OCI-LY7 (cell line): ENCODE measurements around the gene SGIP1. TPM values are rescaled to one million over a fixed set of nuclear protein-coding genes. Genes with fewer than 3 reads are reported as not detected.

ENCODE experiments used
- BruUV-seq: library from RNA; stranded (reverse); fragments of 400-500 nt; replicated peaks from 2 replicates; lab custom pipeline; 2021; lab: Mats Ljungman, UMichigan
- CTCF ChIA-PET: fragments of 300-600 bp; sonication (Branson Sonifier 250); formaldehyde crosslinking; loops from one replicate; lab custom pipeline; 2022; ENCODE audit warnings: antibody characterized with exemption; ENCODE audit not compliant: unreplicated experiment; lab: Charles Lee
- POLR2A ChIA-PET: fragments of 300-600 bp; sonication (Branson Sonifier 250); formaldehyde crosslinking; loops from one replicate; lab custom pipeline; 2022; ENCODE audit warnings: antibody characterized with exemption; lab: Charles Lee
- DNase-seq: peaks from one replicate; pipeline ENCODE4 v3.0.0-alpha.2; 2015; ENCODE audit warnings: low spot score
- H2AFZ ChIP-seq: fragments of 200-600 bp; sonication (generic), shearing (Covaris generic); 2 replicates; pipeline ENCODE4 v1.6.1; 2014; ENCODE audit warnings: mild to moderate bottlenecking, antibody characterized with exemption, low read length, moderate library complexity
- H3K27ac ChIP-seq: fragments of 200-600 bp; sonication (generic); 2 replicates; pipeline ENCODE4 v1.5.1; 2014; ENCODE audit warnings: mixed run types, low read depth, mild to moderate bottlenecking, moderate library complexity, low read length, inconsistent platforms; ENCODE audit not compliant: poor library complexity, severe bottlenecking
- H3K36me3 ChIP-seq: fragments of 200-600 bp; sonication (generic); 2 replicates; pipeline ENCODE4 v1.6.1; 2014; ENCODE audit warnings: mild to moderate bottlenecking, antibody characterized with exemption, low read length, moderate library complexity, mixed read lengths; ENCODE audit not compliant: insufficient read depth
- H3K4me1 ChIP-seq: fragments of 200-600 bp; sonication (generic); 2 replicates; pipeline ENCODE4 v1.5.1; 2014; ENCODE audit warnings: mild to moderate bottlenecking, low read length; ENCODE audit not compliant: insufficient read depth, poor library complexity, severe bottlenecking
- H3K4me2 ChIP-seq: fragments of 200-600 bp; sonication (generic); 2 replicates; pipeline ENCODE4 v1.6.1; 2014; ENCODE audit warnings: mild to moderate bottlenecking, low read length
- H3K4me3 ChIP-seq: fragments of 200-600 bp; sonication (generic); 2 replicates; pipeline ENCODE4 v1.5.1; 2014; ENCODE audit warnings: mild to moderate bottlenecking, low read depth, low read length; ENCODE audit not compliant: poor library complexity, severe bottlenecking
- H3K79me2 ChIP-seq: fragments of 200-600 bp; sonication (generic); 2 replicates; pipeline ENCODE4 v1.6.1; 2016; ENCODE audit warnings: low read depth, mild to moderate bottlenecking, low read length, moderate library complexity, mixed read lengths; ENCODE audit not compliant: insufficient read depth
- H3K9me2 ChIP-seq: fragments of 200-600 bp; sonication (generic); 2 replicates; pipeline ENCODE4 v1.6.1; 2016; ENCODE audit warnings: mild to moderate bottlenecking, low read length, mixed read lengths; ENCODE audit not compliant: insufficient read depth
- H3K9me3 ChIP-seq: fragments of 200-600 bp; sonication (generic); 2 replicates; pipeline ENCODE4 v1.6.1; 2014; ENCODE audit warnings: mild to moderate bottlenecking, mixed run types, low read length, mixed read lengths
- H4K20me1 ChIP-seq: fragments of 200-600 bp; sonication (generic); 2 replicates; pipeline ENCODE4 v1.6.1; 2014; ENCODE audit warnings: mild to moderate bottlenecking, antibody characterized with exemption, low read length, moderate library complexity, mixed read lengths; ENCODE audit not compliant: insufficient read depth
- CTCF ChIP-seq: fragments of 200-600 bp; sonication (generic); conservative IDR thresholded peaks from 2 replicates; pipeline ENCODE4 v1.5.1; 2014; ENCODE audit warnings: mild to moderate bottlenecking, antibody characterized with exemption, low read length, moderate library complexity, mixed read lengths
- EZH2phosphoT487 ChIP-seq: fragments of 200-600 bp; sonication (generic); IDR thresholded peaks from 2 replicates; pipeline ENCODE4 v1.6.1; 2018; ENCODE audit warnings: low read depth, borderline replicate concordance, mild to moderate bottlenecking, mixed run types, antibody characterized with exemption, low read length, moderate library complexity, mixed read lengths
- intact Hi-C: fragments of 100-400 bp; cut with micrococcal nuclease; formaldehyde crosslinking; loops from one replicate; pipeline ENCODE4 v1.10.0; 2022; ENCODE audit not compliant: unreplicated experiment
- total RNA-seq, 2 experiments: library from RNA; depleted of rRNA in 1 of 2; stranded (reverse); fragments of >200 nt in 1 of 2; shearing (Covaris generic) in 1 of 2; gene quantifications; 2 replicates each; pipeline ENCODE4 v1.2.3, GENCODE V29; 2014 to 2022

The SGIP1 gene
- total RNA-seq, 2 experiments from 2014 or later = not detected

GRCh38 chr1:66711420-66711819 is 177.5 kb downstream of the SGIP1 start:
- no peak overlapping the region for H3K4me3 ChIP-seq
- BruUV-seq = no TSS peak
- no peak overlapping the region for H2AFZ ChIP-seq
- DNase-seq = no peak
- no peak for TF ChIP-seq EZH2phosphoT487
- TF ChIP-seq CTCF = peak; percentile 46; the same call in 1 of the 2 replicates
- H3K36me3 ChIP-seq = no peaks in the 10 kb centered on the region
- ChIA-PET POLR2A (no interaction called here), CTCF (no interaction called here)
- H4K20me1 ChIP-seq = no peaks in the 10 kb centered on the region
- H3K4me2 ChIP-seq = no peak overlapping the region
- H3K9me3 ChIP-seq = no peaks in the 10 kb centered on the region
- no peaks in the 10 kb centered on the region for H3K9me2 ChIP-seq
- no peak overlapping the region for H3K27ac ChIP-seq
- intact Hi-C loops = no loop called here
- no peaks in the 10 kb centered on the region for H3K79me2 ChIP-seq
- no peaks in the 10 kb centered on the region for H3K4me1 ChIP-seq

- intact Hi-C loops = no loop called here
- Histone ChIP-seq H3K27ac (no peak overlapping the region), H3K79me2 (no peaks in the 10 kb centered on the region), H3K4me3 (no peak overlapping the region), H3K4me1 (no peaks in the 10 kb centered on the region), H4K20me1 (no peaks in the 10 kb centered on the region), H3K36me3 (no peaks in the 10 kb centered on the region), H3K9me3 (no peaks in the 10 kb centered on the region), H2AFZ (no peak overlapping the region), H3K9me2 (no peaks in the 10 kb centered on the region), H3K4me2 (no peak overlapping the region)
- no peak for DNase-seq
- TF ChIP-seq CTCF = no peak
- no peak for TF ChIP-seq EZH2phosphoT487
- ChIA-PET CTCF (no interaction called here), POLR2A (no interaction called here)
- BruUV-seq = no TSS peak
These were observed 178.9 kb downstream of the SGIP1 start for GRCh38 chr1:66712839-66713238.

- Histone ChIP-seq H4K20me1 (no peaks in the 10 kb centered on the region), H3K4me3 (no peak overlapping the region), H3K4me2 (no peak overlapping the region), H3K27ac (no peak overlapping the region), H3K79me2 (no peaks in the 10 kb centered on the region), H3K36me3 (no peaks in the 10 kb centered on the region), H3K9me2 (no peaks in the 10 kb centered on the region), H3K4me1 (no peaks in the 10 kb centered on the region), H3K9me3 (no peaks in the 10 kb centered on the region), H2AFZ (no peak overlapping the region)
- TF ChIP-seq EZH2phosphoT487 = no peak
- no peak for TF ChIP-seq CTCF
- intact Hi-C loops = no loop called here
- BruUV-seq = no TSS peak
- no peak for DNase-seq
- ChIA-PET POLR2A (no interaction called here), CTCF (no interaction called here)
These were observed 190.0 kb downstream of the SGIP1 start for GRCh38 chr1:66723985-66724384.
